HCT116 (cell line): ENCODE measurements around the gene P2RY13.

ENCODE experiments used
- CTCF ChIP-seq, 3 experiments: fragments of 200-600 bp in 1 of 3; sonication (generic) in 1 of 3; IDR thresholded peaks in 2 of 3; conservative IDR thresholded peaks in 1 of 3; 2 replicates each; pipeline ENCODE4 v1.5.1; 2012 to 2017; ENCODE audit warnings: low read depth in 2 of 3, low read length in 2 of 3, antibody characterized with exemption in 1 of 3, borderline replicate concordance in 1 of 3, control low read depth in 1 of 3, mild to moderate bottlenecking in 1 of 3, mixed read lengths in 1 of 3, mixed run types in 1 of 3, moderate library complexity in 1 of 3; ENCODE audit not compliant: insufficient read depth in 1 of 3
- EZH2 ChIP-seq: fragments of 200-600 bp; sonication (generic); IDR thresholded peaks from 2 replicates; pipeline ENCODE4 v1.6.1; 2017; ENCODE audit warnings: antibody characterized with exemption, mixed run types
- EZH2phosphoT487 ChIP-seq: fragments of 200-600 bp; IDR thresholded peaks from 2 replicates; pipeline ENCODE4 v1.6.1; 2018; ENCODE audit warnings: antibody characterized with exemption, borderline replicate concordance
- JUND ChIP-seq: IDR thresholded peaks from 2 replicates; pipeline ENCODE4 v1.6.1; 2012
- MAX ChIP-seq: IDR thresholded peaks from 2 replicates; pipeline ENCODE4 v1.6.1; 2012
- POLR2A ChIP-seq: IDR thresholded peaks from 2 replicates; pipeline ENCODE4 v1.7.0; 2011; ENCODE audit warnings: borderline replicate concordance; ENCODE audit not compliant: insufficient read depth, insufficient read length; ENCODE audit errors: extremely low read depth
- POLR2AphosphoS5 ChIP-seq: IDR thresholded peaks from 2 replicates; pipeline ENCODE4 v1.6.1; 2011; ENCODE audit warnings: mild to moderate bottlenecking, low read depth, low read length, moderate library complexity
- RAD21 ChIP-seq: IDR thresholded peaks from 2 replicates; pipeline ENCODE4 v1.6.1; 2012; ENCODE audit warnings: low read depth, mild to moderate bottlenecking
- SIN3A ChIP-seq: IDR thresholded peaks from 2 replicates; pipeline ENCODE4 v1.6.1; 2012; ENCODE audit warnings: low read depth
- SP1 ChIP-seq: IDR thresholded peaks from 2 replicates; pipeline ENCODE4 v1.6.1; 2012; ENCODE audit warnings: low read depth

GRCh38 chr3:151278230-151278629 lies 51.1 kb downstream of the P2RY13 start, which contains the start of gene P2RY14:
- TF ChIP-seq CTCF (IDR thresholded peaks at IDR 0.05 in 2 of 3, conservative IDR thresholded peaks at IDR 0.05 in 1 of 3; ENCODE audit: borderline replicate concordance in 1 of 3, insufficient read depth in 1 of 3, low read depth in 2 of 3, low read length in 2 of 3) (no peak), EZH2 (no peak), POLR2A (no peak), RAD21 (no peak), SIN3A (no peak), MAX (no peak), JUND (no peak), SP1 (no peak), EZH2phosphoT487 (no peak), POLR2AphosphoS5 (no peak)
